ENCODE data around the gene TAPBP.
"Not testable (repeated sequence)": the region's sequence is repeated elsewhere in the genome, so short reads cannot be mapped to it uniquely, and the experiment has no call there.

Gene TAPBP

GRCh38 chr6:33295621-33296369 is 18.1 kb downstream of the TAPBP start:
- no peak for DNase-seq

GRCh38 chr6:33294086-33294823 is 19.6 kb downstream of the TAPBP start:
- DNase-seq, result no peak

- DNase-seq, result no peak
Observed at GRCh38 chr6:33292996-33293682, 20.7 kb downstream of the TAPBP start.

GRCh38 chr6:33290459-33290858 is 23.4 kb downstream of the TAPBP start:
- no peak for DNase-seq

GRCh38 chr6:33289784-33290315 is 24.0 kb downstream of the TAPBP start:
- no peak for DNase-seq

GRCh38 chr6:33288921-33289783 is 24.7 kb downstream of the TAPBP start, which contains the start of the genes PFDN6 and WDR46:
PFDN6 (plus strand) TSS chr6:33289601; CDS start chr6:33289857, 256 bp downstream.
WDR46 (minus strand) TSS chr6:33289239; CDS start chr6:33289170, 69 bp downstream.
- DNase-seq, result peak; percentile 65 to 89

GRCh38 chr6:33288141-33288920 is 25.5 kb downstream of the TAPBP start:
- no peak for DNase-seq

- no peak for DNase-seq
Observed at GRCh38 chr6:33286946-33287914, 26.6 kb downstream of the TAPBP start.

GRCh38 chr6:33285214-33285613 is 28.7 kb downstream of the TAPBP start:
- not testable (repeated sequence) for DNase-seq

GRCh38 chr6:33280539-33280938 is 33.3 kb downstream of the TAPBP start:
- no peak for DNase-seq

GRCh38 chr6:33279971-33280511 is 33.8 kb downstream of the TAPBP start:
- peak; percentile 44 to 71 for DNase-seq

- DNase-seq, result no peak
Observed at GRCh38 chr6:33279257-33279695, 34.6 kb downstream of the TAPBP start.

- DNase-seq, result no peak
Observed at GRCh38 chr6:33278810-33279209, 35.1 kb downstream of the TAPBP start.

GRCh38 chr6:33278392-33278741 is 35.5 kb downstream of the TAPBP start:
- no peak for DNase-seq

- no peak for DNase-seq
Observed at GRCh38 chr6:33277663-33278391, 36.1 kb downstream of the TAPBP start.

GRCh38 chr6:33276864-33277662 is 36.8 kb downstream of the TAPBP start, which contains the start of gene B3GALT4:
B3GALT4 (plus strand) TSS chr6:33277123; CDS start chr6:33277420, 297 bp downstream.
- DNase-seq, result peak; percentile 40 to 65

- DNase-seq, result no peak
Observed at GRCh38 chr6:33276581-33276863, 37.4 kb downstream of the TAPBP start.

Data from NCI-H524 (cell line).